B cell (primary cell): ENCODE measurements around the gene CNTN4. TPM values are rescaled to one million over a fixed set of nuclear protein-coding genes. Genes with fewer than 3 reads are reported as not detected.

Experiments
- ATAC-seq: fragments of 200-7000 bp; cut with Tn5 transposase; one replicate; pipeline ENCODE4 v1.10.0; 2021; ENCODE audit warnings: low read depth, mild to moderate bottlenecking, moderate number of reproducible peaks, moderate library complexity
- CTCF ChIA-PET: fragments of 350-600 bp; sonication (Branson Sonifier 250); formaldehyde crosslinking; loops from one replicate; lab custom pipeline; 2021; ENCODE audit warnings: antibody characterized with exemption, inconsistent platforms; lab: Charles Lee
- POLR2A ChIA-PET: fragments of 350-600 bp; sonication (Branson Sonifier 250); formaldehyde crosslinking; loops from one replicate; lab custom pipeline; 2021; ENCODE audit warnings: antibody characterized with exemption; lab: Charles Lee
- DNase-seq: peaks from one replicate; pipeline ENCODE4 v3.0.0; 2013
- H2AFZ ChIP-seq: 2 replicates; pipeline ENCODE4 v1.6.1; 2012; ENCODE audit warnings: mild to moderate bottlenecking, low read depth, low read length; ENCODE audit not compliant: insufficient read depth, poor library complexity, severe bottlenecking
- H3K27ac ChIP-seq, 2 donors: 1 replicate in 1 of 2; 2 replicates in 1 of 2; pipeline ENCODE4 v1.5.1; 2012 to 2013; ENCODE audit warnings: low read length in 2 of 2, mild to moderate bottlenecking in 2 of 2, moderate library complexity in 1 of 2
- H3K27me3 ChIP-seq, 4 experiments: fragments of 200-600 bp in 1 of 4; sonication (generic) in 1 of 4; replicated peaks in 1 of 4; 1 replicate in 2 of 4; 2 replicates in 2 of 4; pipeline versions ENCODE4 v1.6.1 to v1.7.0; 2013 to 2016; ENCODE audit warnings: low read length in 3 of 4, mild to moderate bottlenecking in 2 of 4, mixed read lengths in 1 of 4, moderate library complexity in 1 of 4; ENCODE audit not compliant: insufficient read depth in 4 of 4, control insufficient read depth in 3 of 4; ENCODE audit errors: control extremely low read depth in 1 of 4
- H3K36me3 ChIP-seq, 2 experiments: replicated peaks in 1 of 2; 1 replicate in 1 of 2; 2 replicates in 1 of 2; pipeline versions ENCODE4 v1.6.1 to v1.7.1; 2013; ENCODE audit warnings: low read length in 1 of 2; ENCODE audit not compliant: insufficient read depth in 2 of 2, control insufficient read depth in 1 of 2; ENCODE audit errors: control extremely low read depth in 1 of 2, extremely low read depth in 1 of 2
- H3K4me1 ChIP-seq, 2 donors: fragments of 200-600 bp in 1 of 2; sonication (generic) in 1 of 2; 1 replicate in 1 of 2; 2 replicates in 1 of 2; pipeline versions ENCODE4 v1.5.1 to v1.6.1; 2013 to 2017; ENCODE audit warnings: low read length in 2 of 2; ENCODE audit not compliant: control insufficient read depth in 2 of 2, insufficient read depth in 2 of 2
- H3K4me2 ChIP-seq: replicated peaks from 2 replicates; pipeline ENCODE3; 2012; ENCODE audit warnings: mild to moderate bottlenecking, low read depth, low read length; ENCODE audit not compliant: poor library complexity, severe bottlenecking
- H3K4me3 ChIP-seq, 5 experiments: fragments of 200-600 bp in 1 of 5; sonication (generic) in 1 of 5; 1 replicate in 3 of 5; 2 replicates in 2 of 5; pipeline versions ENCODE4 v1.5.1 to v1.7.0; 2011 to 2016; ENCODE audit warnings: low read length in 4 of 5, mild to moderate bottlenecking in 4 of 5, low read depth in 2 of 5, control low read depth in 1 of 5, moderate library complexity in 1 of 5; ENCODE audit not compliant: insufficient read depth in 1 of 5; ENCODE audit errors: control extremely low read depth in 1 of 5, extremely low read depth in 1 of 5
- H3K79me2 ChIP-seq: fragments of 200-600 bp; sonication (generic); one replicate; pipeline ENCODE4 v1.6.0; 2016; ENCODE audit warnings: low read length; ENCODE audit not compliant: control insufficient read depth, insufficient read depth
- H3K9ac ChIP-seq: fragments of 200-600 bp; sonication (generic); 2 replicates; pipeline ENCODE4 v1.6.1; 2017; ENCODE audit warnings: mild to moderate bottlenecking, low read length, moderate library complexity
- H3K9me3 ChIP-seq, 3 donors: one replicate each; pipeline versions ENCODE4 v1.6.1 to v1.7.1; 2013; ENCODE audit warnings: low read length in 2 of 3; ENCODE audit not compliant: control insufficient read depth in 2 of 3, insufficient read depth in 1 of 3; ENCODE audit errors: control extremely low read depth in 1 of 3
- H4K20me1 ChIP-seq: 2 replicates; pipeline ENCODE4 v1.6.0; 2012; ENCODE audit warnings: mild to moderate bottlenecking, low read length; ENCODE audit not compliant: insufficient read depth, control insufficient read depth, poor library complexity, severe bottlenecking
- H3K27ac Mint-ChIP-seq: one replicate; pipeline ENCODE4 v1.8.0; 2021; ENCODE audit warnings: mixed read lengths
- H3K27me3 Mint-ChIP-seq: one replicate; pipeline ENCODE4 v1.8.0; 2021; ENCODE audit warnings: mixed read lengths
- H3K4me1 Mint-ChIP-seq: one replicate; pipeline ENCODE4 v1.8.0; 2021; ENCODE audit warnings: mixed read lengths
- H3K4me3 Mint-ChIP-seq: one replicate; pipeline ENCODE4 v1.8.0; 2021; ENCODE audit warnings: mixed read lengths
- H3K9me3 Mint-ChIP-seq: one replicate; pipeline ENCODE4 v1.8.0; 2022; ENCODE audit warnings: mixed read lengths; ENCODE audit not compliant: insufficient read depth
- CTCF ChIP-seq: fragments of 200-600 bp; IDR thresholded peaks from one replicate; pipeline ENCODE4 v1.8.0; 2022; ENCODE audit warnings: antibody characterized with exemption, mild to moderate bottlenecking
- EZH2 ChIP-seq: IDR thresholded peaks from 2 replicates; pipeline ENCODE4 v1.6.1; 2012; ENCODE audit warnings: borderline replicate concordance, low read depth, mild to moderate bottlenecking, moderate library complexity, low read length; ENCODE audit not compliant: insufficient read depth, poor library complexity, severe bottlenecking
- WGBS: methylation state at CpG from one replicate; pipeline ENCODE4 v1.1.5; 2013; ENCODE audit warnings: missing lambda C conversion rate; ENCODE audit not compliant: insufficient coverage; 5-methylcytosine and 5-hydroxymethylcytosine counted together
- intact Hi-C: fragments of 100-400 bp; cut with micrococcal nuclease; formaldehyde crosslinking; loops from one replicate; pipeline ENCODE4 v1.10.0; 2022
- polyA plus RNA-seq: library from polyadenylated mRNA; depleted of rRNA; stranded (reverse); fragments of >200 nt; gene quantifications from 2 replicates; pipeline ENCODE4 v1.2.3, GENCODE V29; 2012
- total RNA-seq, 2 donors: library from RNA; stranded (reverse); fragments of 120-200 nt in 1 of 2; gene quantifications; 1 replicate in 1 of 2; 2 replicates in 1 of 2; pipeline versions ENCODE4 v1.2.3 to v1.2.4, GENCODE V29; 2013 to 2022

CNTN4 gene
- total and polyA plus RNA-seq, 2 donors (not counting 1 experiment from before 2014, with no cell fraction given): 0.05 TPM; not detected in 1

GRCh38 chr3:2510591-2511145 is 412.0 kb downstream of the CNTN4 start:
- H3K9me3 ChIP-seq: no peaks in the 10 kb centered on the region
- WGBS: 87% methylated on average over 5 of the region's 8 CpGs
- H3K4me1 ChIP-seq: no peaks in the 10 kb centered on the region
- H3K27me3 Mint-ChIP-seq: no peaks in the 10 kb centered on the region
- no peak overlapping the region for H3K27ac ChIP-seq
- no peak overlapping the region for H3K9ac ChIP-seq
- no peak overlapping the region for H3K4me3 ChIP-seq
- H3K36me3 ChIP-seq: no peaks in the 10 kb centered on the region
- H3K27ac Mint-ChIP-seq: no peak overlapping the region
- no peak overlapping the region for H3K4me2 ChIP-seq
- ChIA-PET CTCF (no interaction called here), POLR2A (no interaction called here)
- TF ChIP-seq EZH2 (no peak), CTCF (no peak)
- H3K27me3 ChIP-seq: no peaks in the 10 kb centered on the region
- H3K4me1 Mint-ChIP-seq: no peaks in the 10 kb centered on the region
- peaks cover 2% of the 10 kb centered on the region for H3K9me3 Mint-ChIP-seq
- H3K79me2 ChIP-seq: no peaks in the 10 kb centered on the region
- DNase-seq (no peak), ATAC-seq (no peak)
- H3K4me3 Mint-ChIP-seq: no peak overlapping the region
- intact Hi-C loops: no loop called here
- no peak overlapping the region for H2AFZ ChIP-seq
- no peaks in the 10 kb centered on the region for H4K20me1 ChIP-seq

GRCh38 chr3:2511356-2511755 is 412.7 kb downstream of the CNTN4 start:
- intact Hi-C loops: no loop called here
- H3K4me3 Mint-ChIP-seq: no peak overlapping the region
- CTCF ChIA-PET: no interaction called here
- WGBS: 81% methylated on average over 8 of the region's 10 CpGs
- H3K79me2 ChIP-seq: no peaks in the 10 kb centered on the region
- no peak overlapping the region for H3K4me3 ChIP-seq
- TF ChIP-seq EZH2 (no peak), CTCF (no peak)
- no peak overlapping the region for H2AFZ ChIP-seq
- no peaks in the 10 kb centered on the region for H3K27me3 ChIP-seq
- DNase-seq (no peak), ATAC-seq (no peak)
- no peaks in the 10 kb centered on the region for H3K4me1 ChIP-seq
- no peak overlapping the region for H3K27ac ChIP-seq
- no peak overlapping the region for H3K4me2 ChIP-seq
- H3K9me3 Mint-ChIP-seq: peaks cover 2% of the 10 kb centered on the region
- H3K36me3 ChIP-seq: no peaks in the 10 kb centered on the region
- no peak overlapping the region for H3K9ac ChIP-seq
- H3K27me3 Mint-ChIP-seq: no peaks in the 10 kb centered on the region
- no peaks in the 10 kb centered on the region for H3K9me3 ChIP-seq
- POLR2A ChIA-PET: no interaction called here
- H3K27ac Mint-ChIP-seq: no peak overlapping the region
- H4K20me1 ChIP-seq: no peaks in the 10 kb centered on the region
- no peaks in the 10 kb centered on the region for H3K4me1 Mint-ChIP-seq
